HTERT RPE-1 (cell line): ENCODE measurements around the gene MSI2.
"Not testable (repeated sequence)": the region's sequence is repeated elsewhere in the genome, so short reads cannot be mapped to it uniquely, and the experiment has no call there.

Source experiments
- in situ Hi-C: fragments of 300-500 bp; cut with MboI; formaldehyde crosslinking; loops from 4 replicates; pipeline ENCODE4 v1.14.3; 2020; ENCODE audit warnings: low sequenced_read_pairs

MSI2 gene

DNA sequence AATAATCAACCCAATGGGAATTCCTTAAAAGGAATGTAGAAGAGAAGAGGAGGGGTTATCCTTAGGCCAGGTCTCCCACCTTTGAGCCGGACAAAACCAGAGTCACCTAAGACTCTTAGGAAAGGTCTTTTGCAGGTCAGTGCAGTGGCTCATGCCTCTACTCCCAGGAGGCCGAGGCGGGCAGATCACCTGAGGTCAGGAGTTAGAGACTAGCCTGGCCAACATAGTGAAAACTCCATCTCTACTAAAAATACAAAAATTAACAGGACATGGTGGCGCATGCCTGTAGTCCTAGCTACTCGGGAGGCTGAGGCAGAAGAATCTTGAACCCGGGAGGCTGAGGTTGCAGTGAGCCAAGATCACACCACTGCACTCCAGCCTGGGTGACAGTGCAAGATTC lies 365.5 kb downstream of the MSI2 start:
- in situ Hi-C loops: not testable (repeated sequence)

DNA sequence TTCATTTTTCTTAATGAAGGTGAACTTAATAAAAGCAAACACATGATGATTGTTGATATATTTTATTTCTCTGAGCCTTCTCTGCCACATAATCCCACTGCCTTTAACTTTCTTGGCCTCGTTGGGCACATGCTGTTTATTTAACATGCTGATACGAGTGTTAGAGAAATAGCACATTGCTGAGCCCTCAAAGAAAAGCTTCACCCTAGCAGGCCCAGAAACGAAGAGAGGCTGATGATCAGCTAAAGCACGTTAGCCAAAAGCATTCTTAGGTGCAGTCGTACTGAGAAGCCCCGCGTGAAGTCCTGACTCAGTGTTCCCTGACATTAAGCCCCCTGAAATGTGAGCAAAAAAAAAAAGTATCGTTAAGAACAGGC lies 366.0 kb downstream of the MSI2 start:
- in situ Hi-C loops: no loop called here

DNA sequence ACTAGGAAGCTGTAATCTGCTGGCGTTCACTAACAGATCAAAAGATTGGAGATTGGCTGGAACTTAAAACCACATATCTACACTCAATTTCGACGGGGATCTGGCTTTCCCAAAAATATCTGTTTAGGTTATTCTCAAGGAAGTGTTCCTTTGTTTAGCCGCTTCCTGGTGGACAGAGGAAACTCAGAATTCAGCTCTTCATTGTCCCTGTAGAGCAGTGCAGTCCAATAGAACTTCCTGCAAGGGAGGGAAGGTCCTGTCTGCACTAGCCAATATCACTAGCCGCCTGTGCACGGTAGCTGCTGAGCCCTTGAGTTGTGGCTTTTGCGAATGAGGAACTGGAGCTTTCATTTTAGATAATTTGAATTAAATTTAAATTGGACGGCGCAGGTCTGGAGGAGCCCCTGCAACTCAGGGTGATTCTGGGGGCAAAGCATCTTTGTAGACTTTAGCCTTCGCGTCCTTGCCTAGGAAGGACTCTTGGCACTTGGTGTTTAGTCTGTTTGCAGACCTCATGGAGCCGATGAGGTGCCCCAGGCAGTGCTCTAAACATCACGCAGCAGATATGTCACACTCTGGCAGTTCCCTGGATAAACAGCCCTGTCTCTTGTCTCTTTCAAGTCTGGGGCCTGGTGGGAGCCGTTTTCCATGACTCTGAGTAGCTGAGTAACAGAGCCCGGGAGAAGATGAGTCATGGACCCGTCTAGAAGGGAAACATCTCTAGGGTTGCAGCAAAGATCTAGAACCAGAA lies 366.5 kb downstream of the MSI2 start:
- in situ Hi-C loops: no loop called here

DNA sequence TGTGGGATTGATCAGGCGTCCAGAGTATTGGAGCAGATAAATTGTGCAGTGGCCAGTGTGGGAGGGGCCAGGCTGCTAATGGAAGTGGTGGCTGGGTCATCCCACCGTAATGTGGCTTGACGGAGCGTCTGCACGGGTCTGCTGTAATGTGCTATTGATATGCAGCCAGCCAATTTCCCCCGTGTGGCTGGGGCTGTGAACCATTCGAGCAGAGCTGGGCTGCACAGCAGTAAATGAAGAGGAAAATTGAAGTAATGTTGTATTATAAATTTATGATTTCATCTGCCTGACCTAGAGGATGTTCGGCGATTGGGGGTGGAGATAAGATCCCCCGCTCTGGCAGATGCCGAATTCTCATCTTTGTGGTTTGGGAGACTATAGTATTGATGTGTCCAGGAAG lies 367.3 kb downstream of the MSI2 start:
- in situ Hi-C loops: no loop called here

DNA sequence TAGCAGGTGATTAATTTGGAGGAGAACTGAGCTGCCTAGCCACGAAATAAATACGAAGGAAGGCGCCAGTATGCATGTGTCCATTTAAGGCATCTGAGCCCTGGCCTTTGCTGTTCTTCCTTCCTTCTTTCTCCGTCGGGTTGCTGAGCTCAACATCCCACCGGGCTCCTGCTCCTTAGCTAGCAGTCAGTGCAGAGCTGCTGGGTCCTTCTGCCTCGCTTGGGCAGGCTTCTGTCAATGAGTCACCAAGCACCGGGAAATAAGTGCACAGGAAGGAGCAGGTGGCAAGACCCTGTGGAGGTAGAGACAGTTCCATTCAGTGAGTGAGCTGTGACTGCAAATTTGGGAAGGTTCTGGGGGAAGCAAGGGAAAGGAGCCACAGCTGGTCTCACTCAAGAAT lies 368.1 kb downstream of the MSI2 start:
- in situ Hi-C loops: no loop called here

DNA sequence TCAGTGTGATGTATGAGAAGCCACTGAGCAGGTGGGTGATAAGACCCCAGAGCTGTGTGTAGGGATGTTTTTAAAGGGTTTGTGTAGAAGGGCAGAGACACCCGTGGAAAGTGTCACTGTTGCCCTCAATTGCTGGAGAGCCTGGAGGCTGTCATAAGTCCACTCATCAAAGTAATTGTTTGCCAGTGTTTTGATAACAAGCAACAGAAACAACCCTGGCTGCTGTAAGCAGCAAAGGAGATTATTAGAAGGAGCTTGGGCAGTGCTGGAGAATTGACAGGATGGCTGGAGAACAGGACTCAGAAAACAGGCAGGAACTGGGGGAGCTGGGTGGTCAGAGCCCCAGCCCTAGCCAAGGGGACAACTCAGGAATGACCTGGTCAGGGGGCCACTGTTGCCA lies 369.2 kb downstream of the MSI2 start:
- in situ Hi-C loops: no loop called here

GRCh38 chr17:57625957-57626356 lies 369.6 kb downstream of the MSI2 start:
- in situ Hi-C loops: no loop called here

- in situ Hi-C loops: no loop called here
Observed at GRCh38 chr17:57626520-57627210, 370.3 kb downstream of the MSI2 start.

GRCh38 chr17:57627591-57627990 lies 371.3 kb downstream of the MSI2 start:
- in situ Hi-C loops: no loop called here

GRCh38 chr17:57628421-57628820 lies 372.1 kb downstream of the MSI2 start:
- in situ Hi-C loops: no loop called here

- in situ Hi-C loops: no loop called here
Observed at GRCh38 chr17:57629470-57629869, 373.1 kb downstream of the MSI2 start.

DNA sequence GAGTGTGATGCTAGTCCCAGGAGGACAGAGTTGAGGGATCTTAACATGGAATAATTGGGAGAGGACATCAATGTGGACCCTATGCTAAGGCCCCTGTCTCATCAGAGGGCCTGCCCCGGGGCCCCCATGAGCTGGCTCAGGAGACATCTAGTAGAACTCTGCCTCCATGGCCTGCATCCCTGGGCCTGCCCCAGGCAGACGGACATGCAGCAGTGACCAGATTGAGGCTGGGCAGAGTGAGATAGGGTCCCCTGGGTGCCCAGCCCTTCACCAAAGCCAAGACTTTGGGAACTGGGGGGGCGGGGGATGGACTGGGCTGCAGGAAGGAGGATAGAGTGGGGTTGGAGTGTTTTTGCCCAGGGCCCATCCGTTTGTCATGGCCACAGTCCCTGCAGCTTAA lies 373.6 kb downstream of the MSI2 start:
- in situ Hi-C loops: no loop called here

DNA sequence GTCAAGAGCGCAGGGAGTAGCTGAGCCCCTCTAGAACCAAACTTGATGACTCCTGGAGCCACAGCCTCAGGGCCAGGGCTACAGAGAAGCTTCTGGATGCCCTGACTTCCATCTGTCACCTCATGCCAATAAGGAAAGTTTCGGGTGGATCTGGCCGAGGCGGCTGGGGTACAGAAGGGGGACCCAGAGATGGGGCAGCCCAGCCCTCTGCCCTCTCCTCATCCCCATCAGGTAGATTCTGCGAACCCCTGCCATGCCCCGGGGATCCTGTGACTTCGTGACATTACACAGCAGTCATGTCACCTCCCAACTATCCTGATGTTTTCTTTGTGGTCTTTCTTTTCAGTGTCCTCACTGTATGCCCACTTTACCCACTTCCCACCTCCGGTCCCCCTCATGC lies 374.4 kb downstream of the MSI2 start:
- in situ Hi-C loops: no loop called here

DNA sequence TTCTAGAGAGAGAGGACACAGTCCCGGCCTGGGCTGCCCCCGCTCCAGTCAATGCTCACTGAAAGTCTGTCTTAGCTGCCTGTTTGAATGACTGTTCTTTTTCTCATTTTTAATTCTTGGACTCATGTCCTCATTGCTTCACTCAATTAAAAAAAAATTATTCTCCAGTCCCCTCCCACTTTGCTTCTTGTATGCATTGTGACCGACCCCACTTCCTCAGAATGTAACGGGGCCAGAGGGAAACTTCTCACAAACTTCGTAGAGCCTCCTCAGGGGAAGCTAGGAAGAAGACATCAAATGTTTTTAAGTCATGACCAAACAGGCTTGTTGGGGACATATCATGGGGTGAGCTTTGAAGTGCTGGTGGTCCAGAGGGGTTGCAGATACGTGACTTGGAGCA lies 375.5 kb downstream of the MSI2 start:
- in situ Hi-C loops: no loop called here

GRCh38 chr17:57632294-57632693 lies 376.0 kb downstream of the MSI2 start:
- in situ Hi-C loops: no loop called here

DNA sequence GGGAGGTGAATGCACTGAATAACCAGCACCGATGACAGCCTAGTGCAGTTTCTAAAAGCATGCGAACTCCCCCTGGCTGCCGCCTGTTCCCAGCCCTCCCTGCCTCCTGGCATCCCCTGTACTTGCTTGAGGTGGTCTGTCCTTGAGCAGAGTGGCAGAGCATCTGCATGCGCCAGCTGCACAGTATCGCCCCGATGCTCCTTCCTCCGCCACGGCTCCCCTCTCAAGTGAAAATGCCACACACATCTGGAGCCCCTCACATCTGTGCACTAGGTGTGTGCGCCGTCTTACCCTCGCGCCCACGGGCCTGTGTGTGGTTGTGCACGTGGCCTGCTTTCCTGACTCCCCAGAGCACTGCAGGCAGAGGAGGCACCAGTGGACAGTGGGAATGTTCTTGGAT lies 376.9 kb downstream of the MSI2 start:
- in situ Hi-C loops: no loop called here

DNA sequence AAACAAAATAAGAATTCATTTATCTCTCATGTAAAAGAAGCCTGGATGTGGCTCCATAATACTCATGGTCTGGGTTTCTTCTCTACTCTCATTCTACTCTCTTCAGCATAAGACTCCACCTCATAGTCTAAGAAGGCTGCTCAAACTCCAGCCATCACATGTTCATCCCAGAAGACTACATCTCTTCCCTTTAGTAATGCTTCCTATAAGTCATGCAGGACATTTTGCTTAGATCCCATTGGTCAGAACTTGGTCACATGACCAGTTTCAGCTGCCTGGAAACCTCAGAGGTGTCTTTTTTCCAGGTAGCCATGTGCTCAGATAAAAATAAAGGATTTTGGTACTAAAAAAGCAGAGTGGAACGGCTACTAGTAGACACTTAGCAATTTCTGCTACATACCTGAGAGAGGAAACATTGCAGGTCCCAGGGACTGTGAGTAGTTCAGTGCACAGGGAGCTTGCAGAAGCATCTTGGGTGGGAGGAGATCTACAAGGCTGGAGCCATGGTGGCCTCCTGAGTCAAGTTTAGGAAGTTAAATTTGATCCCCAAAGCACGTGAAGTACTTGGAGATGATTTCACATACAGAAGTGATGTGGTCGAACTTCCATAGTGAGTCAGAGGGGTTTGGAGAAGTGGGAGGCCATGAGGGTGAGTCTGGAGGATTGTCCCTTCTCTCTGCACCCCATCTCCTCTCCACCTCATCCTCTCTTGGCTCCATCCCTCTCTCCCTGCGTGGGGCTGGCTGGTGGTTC lies 378.6 kb downstream of the MSI2 start:
- in situ Hi-C loops: no loop called here

- in situ Hi-C loops: no loop called here
Observed at GRCh38 chr17:57636274-57636673, 380.0 kb downstream of the MSI2 start.

- in situ Hi-C loops: no loop called here
Observed at GRCh38 chr17:57636985-57637665, 380.8 kb downstream of the MSI2 start.

GRCh38 chr17:57637666-57638010 lies 381.3 kb downstream of the MSI2 start:
- in situ Hi-C loops: no loop called here

- in situ Hi-C loops: no loop called here
Observed at GRCh38 chr17:57638284-57638683, 382.0 kb downstream of the MSI2 start.

GRCh38 chr17:57639381-57639780 lies 383.1 kb downstream of the MSI2 start:
- in situ Hi-C loops: no loop called here
